ENCODE measurements around the gene ZDHHC12.

GRCh38 chr9:128731093-128731492 lies 7.2 kb upstream of the ZDHHC12 start:
- TF ChIP-seq, protein P1, sequence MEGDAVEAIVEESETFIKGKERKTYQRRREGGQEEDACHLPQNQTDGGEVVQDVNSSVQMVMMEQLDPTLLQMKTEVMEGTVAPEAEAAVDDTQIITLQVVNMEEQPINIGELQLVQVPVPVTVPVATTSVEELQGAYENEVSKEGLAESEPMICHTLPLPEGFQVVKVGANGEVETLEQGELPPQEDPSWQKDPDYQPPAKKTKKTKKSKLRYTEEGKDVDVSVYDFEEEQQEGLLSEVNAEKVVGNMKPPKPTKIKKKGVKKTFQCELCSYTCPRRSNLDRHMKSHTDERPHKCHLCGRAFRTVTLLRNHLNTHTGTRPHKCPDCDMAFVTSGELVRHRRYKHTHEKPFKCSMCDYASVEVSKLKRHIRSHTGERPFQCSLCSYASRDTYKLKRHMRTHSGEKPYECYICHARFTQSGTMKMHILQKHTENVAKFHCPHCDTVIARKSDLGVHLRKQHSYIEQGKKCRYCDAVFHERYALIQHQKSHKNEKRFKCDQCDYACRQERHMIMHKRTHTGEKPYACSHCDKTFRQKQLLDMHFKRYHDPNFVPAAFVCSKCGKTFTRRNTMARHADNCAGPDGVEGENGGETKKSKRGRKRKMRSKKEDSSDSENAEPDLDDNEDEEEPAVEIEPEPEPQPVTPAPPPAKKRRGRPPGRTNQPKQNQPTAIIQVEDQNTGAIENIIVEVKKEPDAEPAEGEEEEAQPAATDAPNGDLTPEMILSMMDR (IDR thresholded peaks at IDR 0.05): no peak
- no peak for TF ChIP-seq ZFX (IDR thresholded peaks at IDR 0.05; ENCODE audit: borderline replicate concordance)

Data from 22Rv1 (cell line).